K562 (cell line): ENCODE measurements around the gene C19orf67. TPM values are rescaled to one million over a fixed set of nuclear protein-coding genes. Genes with fewer than 3 reads are reported as not detected.
A peak's percentile ranks its signal among the peaks of the same experiment; 100 is the strongest.

Experiments
- CGGBP1 ChIP-seq: fragments of 250-450 bp; sonication (Bioruptor Pico); IDR thresholded peaks from 2 replicates; pipeline ENCODE4 v1.9.0; 2021; ENCODE audit warnings: mild to moderate bottlenecking
- DACH1 ChIP-seq: fragments of 450-650 bp; IDR thresholded peaks from 2 replicates; pipeline ENCODE4 v1.6.1; 2018; ENCODE audit not compliant: partially characterized antibody
- DEAF1 ChIP-seq: fragments of 450-650 bp; formaldehyde crosslinking; IDR thresholded peaks from 2 replicates; pipeline ENCODE4 v1.4.0; 2020; ENCODE audit warnings: mild to moderate bottlenecking, moderate library complexity
- E2F1 ChIP-seq: sonication (generic); formaldehyde crosslinking; IDR thresholded peaks from 2 replicates; pipeline ENCODE4 v1.8.1; 2023; ENCODE audit warnings: mild to moderate bottlenecking, missing genetic modification reagents, moderate library complexity
- FOXP1 ChIP-seq: sonication (generic); formaldehyde crosslinking; IDR thresholded peaks from 2 replicates; pipeline ENCODE4 v1.8.0; 2022; ENCODE audit warnings: mild to moderate bottlenecking, missing genetic modification reagents
- GTF2B ChIP-seq: IDR thresholded peaks from 2 replicates; pipeline ENCODE4 v1.6.1; 2011; ENCODE audit not compliant: insufficient read length; ENCODE audit errors: extremely low read depth
- IRF9 ChIP-seq: fragments of 450-650 bp; IDR thresholded peaks from 2 replicates; pipeline ENCODE4 v1.6.1; 2016; ENCODE audit warnings: missing biosample characterization, missing genetic modification characterization
- MBD2 ChIP-seq: sonication (generic); IDR thresholded peaks from 2 replicates; pipeline ENCODE4 v1.6.1; 2016; ENCODE audit warnings: low read depth, borderline replicate concordance
- MCM7 ChIP-seq, 2 experiments: fragments of 450-650 bp; IDR thresholded peaks; 2 replicates each; pipeline ENCODE4 v1.6.1; 2016 to 2018
- MEIS2 ChIP-seq: fragments of 450-650 bp; IDR thresholded peaks from 2 replicates; pipeline ENCODE4 v1.6.1; 2014; ENCODE audit warnings: mild to moderate bottlenecking; ENCODE audit not compliant: partially characterized antibody
- NCOA6 ChIP-seq: fragments of 450-650 bp; IDR thresholded peaks from 2 replicates; pipeline ENCODE4 v1.6.1; 2017; ENCODE audit warnings: mild to moderate bottlenecking
- NR1H2 ChIP-seq: sonication (generic); formaldehyde crosslinking; IDR thresholded peaks from 2 replicates; pipeline ENCODE4 v1.4.0; 2020; ENCODE audit warnings: mild to moderate bottlenecking, missing genetic modification reagents
- POU5F1 ChIP-seq: fragments of 150-350 bp; IDR thresholded peaks from 2 replicates; pipeline ENCODE4 v1.6.1; 2014; ENCODE audit warnings: borderline replicate concordance, low read length, low read depth, mild to moderate bottlenecking; ENCODE audit not compliant: partially characterized antibody
- RFX5 ChIP-seq: IDR thresholded peaks from 2 replicates; pipeline ENCODE4 v1.6.1; 2011; ENCODE audit warnings: low read depth, mild to moderate bottlenecking, improper control_type of control experiment, low read length
- RHOXF2B ChIP-seq: fragments of 250-450 bp; sonication (Bioruptor Pico); conservative IDR thresholded peaks from 2 replicates; pipeline ENCODE4 v1.5.1; 2021
- SMAD4 ChIP-seq: fragments of 250-450 bp; sonication (Bioruptor Pico); conservative IDR thresholded peaks from 2 replicates; pipeline ENCODE4 v1.8.0; 2021; ENCODE audit warnings: inconsistent platforms, mild to moderate bottlenecking, moderate library complexity
- TBL1XR1 ChIP-seq, 2 experiments: IDR thresholded peaks; 2 replicates each; pipeline ENCODE4 v1.6.1; 2012; ENCODE audit warnings: improper control_type of control experiment in 2 of 2, low read length in 2 of 2, mild to moderate bottlenecking in 1 of 2
- TFAM ChIP-seq: fragments of 250-450 bp; sonication (Bioruptor Pico); conservative IDR thresholded peaks from 2 replicates; pipeline ENCODE4 v1.5.0; 2021; ENCODE audit warnings: mild to moderate bottlenecking, moderate library complexity
- ZMIZ1 ChIP-seq, 2 experiments: fragments of 150-350 bp in 1 of 2; IDR thresholded peaks; 2 replicates each; pipeline ENCODE4 v1.6.1; 2012 to 2016; ENCODE audit warnings: low read depth in 2 of 2, low read length in 2 of 2, mild to moderate bottlenecking in 1 of 2, moderate library complexity in 1 of 2
- ZNF165 ChIP-seq: fragments of 250-450 bp; sonication (Bioruptor Pico); IDR thresholded peaks from 2 replicates; pipeline ENCODE4 v1.4.0; 2020; ENCODE audit warnings: borderline replicate concordance
- polyA plus RNA-seq, 8 experiments: library from polyadenylated mRNA; depleted of rRNA in 4 of 8; stranded (reverse) in 5 of 8; unstranded in 3 of 8; fragments of >200 nt; fragmentation: Nextera tagmentation in 2 of 8; fragmentation: Illumina TruSeq in 1 of 8; extraction: Ambion mirVana in 2 of 8; extraction: Trizol in 1 of 8; gene quantifications; 2 replicates each; pipeline versions ENCODE4 v1.2.1 to v1.2.3, GENCODE V29; 2011 to 2014; ENCODE audit warnings: inconsistent platforms in 1 of 8, missing spikeins in 1 of 8
- total RNA-seq, 7 experiments: library from RNA; depleted of rRNA in 6 of 7; stranded (reverse); fragments of >200 nt in 6 of 7; fragmentation: Illumina TruSeq in 2 of 7; extraction: Trizol in 2 of 7; gene quantifications; 2 replicates each; pipeline versions ENCODE4 v1.2.1 to v1.2.3, GENCODE V29; 2011 to 2021; ENCODE audit warnings: low replicate concordance in 1 of 7

C19orf67 gene
- total and polyA plus RNA-seq, 9 of the 15 experiments (the other 6 are each of a cell fraction or from before 2014, with no cell fraction given) = 0.29 to 1.8 (median 0.51) TPM; not detected in 3

- TF ChIP-seq MEIS2 = no peak
- no peak for TF ChIP-seq TFAM (CRISPR knock-in tag)
- no peak for TF ChIP-seq DACH1
- TF ChIP-seq MCM7 (IDR thresholded peaks at IDR 0.05) = no peak
- no peak for TF ChIP-seq POU5F1
- TF ChIP-seq E2F1 (CRISPR knock-in tag) = no peak
- TF ChIP-seq NCOA6 = no peak
- TF ChIP-seq MBD2 = 0 out of 2 replicates have a peak, but pooled peaks have one; percentile 9
- TF ChIP-seq ZNF165 (CRISPR knock-in tag) = no peak
- TF ChIP-seq SMAD4 = peak; percentile 84
- TF ChIP-seq FOXP1 (CRISPR knock-in tag) = peak; percentile 71
- no peak for TF ChIP-seq RFX5
- TF ChIP-seq ZMIZ1 (IDR thresholded peaks at IDR 0.05; ENCODE audit: low read depth in 2 of 2, low read length in 2 of 2) = no peak
- TF ChIP-seq CGGBP1 (CRISPR knock-in tag) = no peak
- TF ChIP-seq NR1H2 = no peak
- TF ChIP-seq GTF2B = no peak
- TF ChIP-seq IRF9 (tag) = no peak
- TF ChIP-seq RHOXF2B (CRISPR knock-in tag) = no peak
- peak; percentile 4 to 16; a peak in 2 of 4 replicates for TF ChIP-seq TBL1XR1 (IDR thresholded peaks at IDR 0.05; ENCODE audit: low read length in 2 of 2)
- TF ChIP-seq DEAF1 (CRISPR knock-in tag) = no peak
These were observed 5.7 kb upstream of the C19orf67 start (continued) for GRCh38 chr19:14091081-14091812.
